NCI-H1694 (cell line): ENCODE measurements around the gene TMEM38B.
A peak's percentile ranks its signal among the peaks of the same experiment; 100 is the strongest.

Experiments used
- DNase-seq: peaks from one replicate; lab custom pipeline; 2025; lab: John Stamatoyannopoulos, UW

Gene TMEM38B

GRCh38 chr9:105694190-105694847, at the start of gene TMEM38B:
Gene TMEM38B (plus strand): TSS chr9:105694541. CDS start chr9:105694661, 120 bp downstream.
- peak; percentile 36 for DNase-seq

DNA sequence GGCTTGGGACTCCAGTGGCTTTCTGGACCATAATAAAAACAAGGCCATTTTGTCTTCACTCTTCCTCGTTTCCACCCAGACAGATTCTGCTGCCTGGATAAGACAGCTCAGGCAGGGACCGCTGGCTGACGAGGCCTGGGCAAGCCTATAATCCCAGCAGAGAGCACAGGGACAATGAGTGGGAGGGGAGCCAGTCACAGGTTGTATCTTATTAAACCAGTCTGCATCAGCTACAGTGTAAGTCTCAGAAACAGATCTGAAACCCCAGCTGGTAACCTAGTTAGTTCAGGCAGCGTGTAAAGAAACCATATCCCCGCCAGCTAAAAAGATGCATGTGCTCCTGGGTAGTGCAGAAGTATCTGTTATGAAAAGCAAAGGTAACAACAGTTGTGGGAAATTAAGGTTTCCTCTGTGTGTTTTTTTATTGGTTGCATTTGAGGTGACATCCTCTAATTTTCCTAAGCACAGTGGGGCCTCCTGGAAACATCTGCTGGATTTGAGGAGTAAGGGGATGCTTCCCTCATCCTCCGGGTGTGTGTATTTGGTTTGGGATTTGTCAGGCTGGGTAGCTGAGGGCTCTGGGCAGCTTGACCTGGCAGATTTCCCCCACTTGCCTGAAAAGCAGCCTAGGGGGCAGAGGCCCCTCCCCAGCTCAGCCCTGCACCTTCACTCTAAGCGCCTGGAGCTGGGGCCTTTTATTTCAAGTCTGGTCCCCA, 47.3 kb upstream of the TMEM38B start:
- DNase-seq: no peak

DNA sequence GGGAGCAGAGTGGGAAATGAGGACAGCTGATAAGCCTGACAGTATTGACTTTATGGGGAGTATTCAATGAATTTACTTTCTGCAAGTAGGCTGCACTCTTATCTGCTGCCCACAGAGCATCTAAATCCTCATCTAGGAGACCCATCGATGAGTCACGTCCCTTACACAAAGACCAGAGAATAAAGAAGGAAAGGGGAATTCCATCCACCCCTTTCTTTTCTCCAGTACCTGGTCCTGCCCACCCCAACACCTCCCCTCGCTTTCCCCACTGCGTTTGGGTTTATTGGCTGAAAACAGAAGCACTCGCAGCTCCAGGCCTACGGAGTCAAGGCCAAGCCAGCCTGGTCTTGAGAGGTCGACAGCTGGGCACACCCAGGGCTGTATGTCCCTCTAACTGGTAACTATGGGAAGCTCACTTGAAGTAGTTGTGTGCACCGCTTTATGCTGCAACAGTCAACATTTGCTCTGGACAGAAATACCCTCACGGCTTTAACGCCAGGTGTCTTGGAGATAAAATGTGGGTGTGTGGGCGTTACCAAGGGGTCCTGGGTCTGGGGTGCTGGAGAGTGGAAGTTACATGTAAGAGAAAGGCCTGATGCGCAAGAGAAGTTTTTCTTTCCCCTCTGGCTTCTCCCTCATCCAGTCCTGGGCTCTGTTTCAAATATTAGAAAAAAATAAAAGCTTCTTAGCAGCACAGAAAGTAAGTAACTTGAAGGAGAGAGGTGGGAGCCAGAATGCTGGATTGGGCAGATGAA, 46.6 kb upstream of the TMEM38B start:
- DNase-seq: no peak

DNA sequence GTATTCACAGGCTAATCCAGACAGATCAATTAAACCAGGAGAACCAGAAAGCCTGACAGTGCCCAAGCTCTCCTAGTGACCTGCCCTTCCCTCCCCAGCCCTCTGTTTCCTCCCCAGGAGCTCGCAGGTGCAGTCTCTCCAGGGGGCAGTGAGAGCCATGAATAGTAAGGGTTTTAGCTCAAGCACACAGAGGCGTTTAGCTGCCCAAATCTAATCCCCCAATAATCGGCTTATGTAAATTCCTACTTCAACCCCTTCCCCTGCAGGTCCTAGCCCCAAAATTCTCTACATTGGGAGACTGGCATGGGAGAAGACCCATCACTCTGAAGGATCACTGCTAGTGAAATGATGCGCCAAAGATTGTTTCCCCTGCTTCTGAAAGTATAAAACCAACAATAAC, 42.5 kb upstream of the TMEM38B start:
- no peak for DNase-seq

GRCh38 chr9:105656131-105656921, 38.0 kb upstream of the TMEM38B start:
- no peak for DNase-seq

DNA sequence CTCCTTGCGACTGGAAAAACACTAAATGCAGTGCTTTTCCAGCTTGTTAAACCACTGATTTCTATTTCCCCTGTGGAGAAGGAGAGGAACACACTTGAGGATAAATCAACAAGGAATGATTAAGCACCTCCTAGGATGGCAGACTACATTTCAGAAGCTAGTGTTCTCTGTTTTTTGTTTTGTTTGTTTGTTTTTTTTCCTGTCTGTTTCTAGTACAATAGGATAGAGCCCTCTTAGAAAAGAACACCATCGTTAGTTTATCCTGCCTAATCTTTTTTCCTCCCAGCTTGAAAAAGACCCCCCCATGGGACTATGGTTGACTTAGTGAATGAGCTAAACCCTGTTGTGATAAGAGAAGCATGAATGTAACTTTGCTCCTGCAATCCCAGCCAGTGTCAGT, 36.0 kb upstream of the TMEM38B start:
- DNase-seq: no peak

DNA sequence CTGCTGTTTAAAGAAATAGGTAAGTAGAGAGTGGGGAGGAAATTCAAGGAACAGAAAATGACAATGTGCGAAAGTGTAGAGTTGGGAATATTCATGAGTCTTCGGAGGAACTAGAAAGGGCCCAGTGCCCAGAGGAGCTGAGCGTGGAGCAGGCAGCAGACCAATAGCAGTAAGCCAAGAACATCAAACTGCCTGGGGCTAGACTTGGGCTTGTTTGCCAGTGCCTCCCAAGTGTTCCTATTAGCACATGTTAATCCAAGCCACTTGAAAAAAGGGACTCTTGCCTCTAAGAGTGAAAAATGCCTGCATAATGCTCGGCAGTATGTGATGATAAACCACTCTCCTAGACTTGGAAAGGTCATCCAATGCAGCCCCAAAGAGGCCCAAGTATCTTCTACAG, 33.3 kb upstream of the TMEM38B start:
- no peak for DNase-seq

DNA sequence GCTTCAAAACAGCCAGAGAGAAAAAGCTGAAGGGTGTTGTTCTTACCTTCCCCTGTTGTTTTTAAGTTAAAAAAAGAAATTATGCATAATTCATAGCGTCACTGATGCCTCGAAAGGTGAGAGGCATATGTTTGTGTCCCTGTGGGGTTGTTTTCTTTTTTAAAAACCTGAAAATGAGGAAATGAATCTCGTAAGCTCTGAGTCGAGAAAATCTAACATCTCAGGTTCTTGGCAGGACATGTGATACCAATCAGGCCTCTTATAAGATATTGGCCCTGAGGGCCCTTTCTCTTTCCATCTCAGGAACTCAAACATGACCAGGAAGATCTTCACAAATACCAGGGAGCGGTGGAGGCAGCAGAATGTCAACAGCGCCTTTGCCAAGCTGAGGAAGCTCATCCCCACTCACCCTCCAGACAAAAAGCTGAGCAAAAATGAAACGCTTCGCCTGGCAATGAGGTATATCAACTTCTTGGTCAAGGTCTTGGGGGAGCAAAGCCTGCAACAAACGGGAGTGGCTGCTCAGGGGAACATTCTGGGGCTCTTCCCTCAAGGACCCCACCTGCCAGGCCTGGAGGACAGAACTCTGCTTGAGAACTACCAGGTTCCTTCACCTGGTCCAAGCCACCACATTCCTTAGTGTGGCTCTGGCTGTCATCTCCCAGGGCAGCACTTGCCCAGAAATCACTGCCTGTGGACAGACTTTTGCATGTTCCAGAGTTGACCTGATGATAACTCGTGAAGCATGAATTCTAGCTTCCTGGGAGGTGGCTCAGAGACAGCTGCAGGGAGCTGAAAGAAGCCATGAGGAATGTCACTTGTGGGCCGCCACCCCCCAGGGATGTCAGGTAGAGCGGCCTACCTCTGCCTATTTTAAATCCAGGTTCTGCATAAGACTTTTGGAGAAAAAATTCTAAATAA, 31.9 kb upstream of the TMEM38B start, which contains the start of gene TAL2:
Gene TAL2 (plus strand): TSS at position 274 of the 921 bp plus-strand sequence. CDS start 40 bp downstream, at position 314.
- DNase-seq: no peak

GRCh38 chr9:105663914-105664313, 30.4 kb upstream of the TMEM38B start:
- DNase-seq: no peak

DNA sequence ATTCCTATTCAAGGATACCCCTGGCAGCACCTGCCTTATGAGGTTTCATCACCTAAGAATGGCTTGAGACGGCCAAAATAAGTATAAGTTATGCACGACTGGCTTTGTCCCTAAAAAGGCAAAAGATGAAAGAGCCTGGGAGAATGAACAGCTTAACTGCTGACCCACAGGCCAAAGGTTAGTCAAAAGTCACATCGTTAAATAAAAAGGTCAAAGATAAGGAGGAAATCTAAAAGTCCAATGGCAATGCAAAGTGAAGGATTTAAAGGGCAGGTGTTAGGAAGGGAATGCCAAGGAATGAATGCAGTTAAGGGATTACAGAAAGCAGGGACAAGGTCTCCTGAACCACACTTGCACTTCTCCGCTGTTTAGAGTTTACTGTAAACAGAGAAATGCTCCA, 26.5 kb upstream of the TMEM38B start:
- DNase-seq: no peak

GRCh38 chr9:105670315-105670714, 24.0 kb upstream of the TMEM38B start:
- no peak for DNase-seq

DNA sequence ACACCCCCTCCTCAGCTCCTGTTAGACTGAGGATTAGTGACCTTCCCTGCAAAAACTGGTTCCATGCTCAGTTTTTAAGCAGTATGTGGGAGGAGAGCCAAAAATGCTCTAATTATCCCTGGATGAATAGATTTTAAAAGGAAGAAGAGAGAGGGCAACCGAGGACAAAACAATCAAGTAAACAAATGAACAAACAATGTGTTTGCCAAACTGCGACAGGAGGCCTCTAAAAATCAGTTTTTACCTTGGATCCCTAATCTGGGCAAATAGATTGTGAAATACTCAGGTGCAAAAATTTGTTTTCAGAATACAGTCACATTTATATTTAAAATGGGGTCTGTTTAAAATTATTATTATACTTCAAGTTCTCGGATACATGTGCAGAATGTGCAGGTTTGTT, 23.6 kb upstream of the TMEM38B start:
- DNase-seq: no peak

GRCh38 chr9:105672711-105673234, 21.6 kb upstream of the TMEM38B start:
- DNase-seq: no peak

- DNase-seq: no peak
Measured at GRCh38 chr9:105673850-105674387, 20.4 kb upstream of the TMEM38B start.

GRCh38 chr9:105676351-105676923, 17.9 kb upstream of the TMEM38B start:
- no peak for DNase-seq

DNA sequence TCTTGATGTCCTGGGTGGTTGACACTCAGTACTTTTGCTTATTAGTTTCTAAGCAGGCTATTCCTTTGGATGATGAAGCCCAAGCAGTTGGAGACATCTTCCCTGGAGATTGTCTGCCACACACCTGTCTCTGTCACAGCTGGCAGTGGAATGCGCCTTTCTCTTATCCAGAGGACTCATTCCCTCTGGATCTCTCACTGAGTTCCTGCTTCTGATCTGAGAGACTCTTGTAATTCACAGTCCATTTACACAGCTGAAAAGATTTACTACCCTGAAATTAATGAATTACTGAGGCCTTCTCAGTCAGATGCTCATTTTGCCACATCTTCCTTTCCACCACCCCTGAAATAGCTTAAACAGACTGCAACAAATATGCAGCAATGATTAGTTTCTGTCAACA, 16.2 kb upstream of the TMEM38B start:
- no peak for DNase-seq

DNA sequence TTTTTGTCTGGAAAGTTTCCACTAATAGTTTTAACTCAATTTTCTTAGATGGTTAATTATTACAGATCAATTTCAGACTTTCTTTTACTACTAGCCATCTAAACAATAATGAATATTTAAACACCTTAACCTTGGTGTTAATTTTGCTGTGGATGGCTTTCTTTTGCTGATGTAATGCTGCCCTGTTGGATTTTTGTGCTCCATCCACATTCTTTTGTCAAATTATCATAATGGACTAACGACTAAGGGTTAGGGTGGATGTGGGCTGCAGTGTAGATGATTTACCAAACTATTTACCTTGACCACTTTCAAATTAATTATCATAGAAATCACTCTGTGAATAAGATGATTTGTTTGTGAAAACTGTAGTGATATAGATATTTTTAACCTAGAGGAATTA, 15.6 kb upstream of the TMEM38B start:
- DNase-seq: no peak

DNA sequence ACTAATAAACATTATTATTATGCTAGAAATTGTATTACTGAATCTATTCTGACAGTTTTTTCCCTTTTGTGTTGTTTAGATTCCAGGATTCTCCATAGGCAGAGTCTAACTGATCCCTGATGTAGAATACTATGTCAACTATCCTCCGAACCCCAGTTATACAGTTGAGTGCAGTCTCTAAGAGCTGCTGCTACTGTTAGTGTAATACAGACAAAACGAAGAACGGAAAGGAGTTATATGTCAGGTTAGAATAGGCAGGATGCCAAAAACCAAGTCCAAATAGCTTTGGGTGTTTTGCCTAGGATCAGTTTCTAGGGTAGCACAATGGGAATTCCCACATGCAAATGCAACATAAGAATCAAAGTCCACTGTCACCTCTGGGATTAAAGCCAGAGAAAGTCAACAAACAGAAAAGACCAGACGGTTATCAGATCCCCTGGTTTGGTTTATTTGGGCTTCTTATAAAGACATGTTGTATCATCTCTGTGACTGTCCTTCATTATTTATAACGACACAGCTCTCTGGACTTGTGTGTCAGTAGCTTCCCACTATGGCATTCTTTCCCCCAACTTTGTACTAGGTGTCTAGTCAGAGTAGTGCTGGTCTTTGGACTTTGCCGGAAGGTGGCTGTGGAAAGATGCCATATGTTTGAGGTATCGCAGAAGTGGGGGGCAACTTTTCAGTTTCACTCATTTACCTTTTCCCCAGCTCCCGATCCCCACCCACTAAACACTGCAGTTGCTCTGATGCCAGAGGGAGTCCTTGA, 14.9 kb upstream of the TMEM38B start:
- no peak for DNase-seq

- no peak for DNase-seq
Measured at GRCh38 chr9:105681313-105681712, 13.0 kb upstream of the TMEM38B start.
